ENCODE results near the gene STOM.

DNA sequence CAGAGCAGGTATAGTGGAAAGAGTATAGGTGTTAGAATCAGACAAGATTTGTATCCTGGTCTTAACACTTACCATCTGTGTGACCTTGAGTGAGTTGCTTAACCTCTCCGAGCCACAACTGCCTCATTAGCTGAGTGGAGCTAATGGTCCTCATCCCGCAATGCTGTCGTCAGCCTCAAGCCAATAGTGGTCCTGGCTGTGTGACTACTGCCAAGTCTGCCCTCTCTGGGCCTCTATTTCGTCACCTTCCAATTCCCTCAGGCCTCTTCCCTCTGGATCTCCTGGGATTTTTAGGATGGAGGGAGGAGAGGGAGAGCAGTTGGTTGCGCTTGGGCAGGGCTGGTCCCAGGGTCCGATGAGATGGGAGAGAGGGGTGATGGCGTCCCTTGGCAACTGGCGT, 41.6 kb downstream of the STOM start:
- no peak for TF ChIP-seq POLR2AphosphoS5 (IDR thresholded peaks at IDR 0.05)
- TF ChIP-seq CTCF (IDR thresholded peaks at IDR 0.05): no peak

Measured in stomach (tissue), 4 donors.